ENCODE data around the gene SCGB1A1. TPM values are rescaled to one million over a fixed set of nuclear protein-coding genes. Genes with fewer than 3 reads are reported as not detected.

The SCGB1A1 gene
- total RNA-seq, 2 experiments from 2014 or later, result not detected

DNA sequence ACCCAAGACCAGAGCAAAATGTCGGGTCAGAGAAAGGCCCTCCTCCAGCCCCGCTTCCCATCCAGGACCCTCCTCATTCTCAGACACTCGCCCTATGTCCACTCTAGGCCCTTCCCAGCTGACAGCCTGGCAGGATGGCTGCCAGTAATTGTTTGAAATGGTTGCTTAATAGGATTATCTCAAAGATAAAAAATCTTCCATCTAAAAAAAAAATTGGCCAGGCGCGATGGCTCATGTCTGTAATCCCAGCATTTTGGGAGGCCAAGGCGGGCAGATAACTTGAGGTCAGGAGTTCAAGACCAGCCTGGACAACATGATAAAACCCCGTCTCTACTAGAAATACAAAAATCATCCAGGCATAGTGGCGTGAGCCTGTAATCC is 32.4 kb downstream of the SCGB1A1 start:
- Mint-ChIP-seq H3K4me3 (no peak overlapping the region), H3K27ac (no peak overlapping the region), H3K27me3 (peaks cover 11% of the 10 kb centered on the region), H3K36me3 (no peaks in the 10 kb centered on the region), H3K4me1 (peaks cover 5% of the 10 kb centered on the region), H3K9me3 (no peaks in the 10 kb centered on the region)
- no peak for ATAC-seq (ENCODE audit: low read depth)
- POLR2A ChIA-PET, result interaction anchor here (0.8 kb wide), 1 partner anchor 61 kb away, joined by 3 read pairs; no protein-coding TSS in a partner anchor
- no peak for DNase-seq

DNA sequence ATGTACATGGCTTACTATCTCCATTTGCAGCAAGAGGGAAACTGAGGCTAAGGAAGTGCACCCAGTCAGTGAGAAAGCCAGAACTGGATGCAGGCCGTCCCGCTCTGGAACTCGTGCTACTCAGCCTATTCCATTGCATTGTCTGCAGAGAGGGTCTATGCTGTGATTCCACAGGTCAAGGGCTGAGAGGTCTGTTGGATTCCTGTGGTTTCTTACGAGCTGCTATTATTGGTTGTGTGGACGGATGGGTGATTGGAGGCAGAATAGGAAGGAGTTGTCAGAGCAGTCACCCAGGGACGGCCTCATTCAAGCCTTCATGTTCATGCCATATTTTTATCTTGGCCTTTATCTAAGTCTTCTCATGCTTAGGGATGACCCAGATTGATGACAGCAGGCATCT is 33.4 kb downstream of the SCGB1A1 start:
- peaks cover 5% of the 10 kb centered on the region for H3K4me1 Mint-ChIP-seq
- H3K4me3 Mint-ChIP-seq, result no peak overlapping the region
- no peaks in the 10 kb centered on the region for H3K36me3 Mint-ChIP-seq
- POLR2A ChIA-PET, result interaction anchor here (0.7 kb wide), 2 partner anchors 53 to 84 kb away, joined by 5 to 6 read pairs; no protein-coding TSS in a partner anchor
- ATAC-seq (ENCODE audit: low read depth), result no peak
- no peak for DNase-seq
- no peak overlapping the region for H3K27ac Mint-ChIP-seq
- peaks cover 4% of the 10 kb centered on the region for H3K27me3 Mint-ChIP-seq
- no peaks in the 10 kb centered on the region for H3K9me3 Mint-ChIP-seq

DNA sequence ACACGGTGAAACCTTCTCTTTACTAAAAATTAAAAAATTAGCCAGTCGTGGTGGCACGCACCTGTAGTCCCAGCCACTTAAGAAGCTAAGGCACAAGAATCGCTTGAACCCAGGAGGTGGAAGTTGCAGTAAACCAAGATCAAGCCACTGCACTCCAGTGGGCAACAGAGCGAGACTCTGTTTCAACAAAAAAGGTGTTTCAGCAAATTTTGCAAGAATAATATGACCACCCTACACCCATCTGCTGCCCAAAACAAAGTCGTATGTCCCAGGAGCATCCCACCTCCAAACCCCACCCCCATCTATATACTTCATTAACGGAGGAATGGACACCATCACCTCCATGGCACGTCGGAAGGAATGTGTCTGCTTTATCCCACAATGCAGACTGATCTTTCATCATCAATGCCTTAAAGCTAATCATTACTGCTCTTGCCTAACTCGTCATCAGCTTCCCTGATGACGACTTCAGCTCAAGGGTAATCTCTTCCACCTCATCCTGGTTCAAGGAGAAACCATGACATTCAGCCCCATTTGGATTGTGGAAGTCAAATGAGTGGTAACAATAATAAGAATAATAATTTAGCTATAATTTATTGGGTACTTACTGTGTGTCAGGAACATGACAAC is 34.1 kb downstream of the SCGB1A1 start:
- no peak for DNase-seq
- ATAC-seq (ENCODE audit: low read depth), result no peak
- Mint-ChIP-seq H3K4me1 (peaks cover 5% of the 10 kb centered on the region), H3K4me3 (no peak overlapping the region), H3K9me3 (no peaks in the 10 kb centered on the region), H3K27me3 (no peaks in the 10 kb centered on the region), H3K36me3 (no peaks in the 10 kb centered on the region), H3K27ac (no peak overlapping the region)
- POLR2A ChIA-PET, result no interaction called here

DNA sequence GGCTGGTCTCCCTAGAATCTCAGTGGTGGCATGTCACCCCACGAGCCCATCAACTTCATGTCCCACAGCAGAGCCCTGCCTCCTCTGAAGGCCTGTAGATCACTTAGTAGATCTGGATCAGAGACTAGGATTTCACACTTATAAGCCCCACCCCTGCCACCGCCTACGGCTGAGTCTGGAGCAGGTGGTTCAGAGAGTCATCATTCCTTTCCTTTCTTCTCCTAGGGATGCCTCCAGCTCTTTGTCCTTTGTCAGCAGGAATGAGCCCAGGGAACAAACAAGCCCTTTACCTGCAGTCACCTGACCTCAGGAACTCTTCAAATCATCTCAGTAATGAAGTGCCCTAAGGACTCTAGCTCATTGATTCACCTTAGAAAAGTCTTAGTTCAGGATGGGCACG is 37.8 kb downstream of the SCGB1A1 start:
- POLR2A ChIA-PET, result no interaction called here
- Mint-ChIP-seq H3K36me3 (no peaks in the 10 kb centered on the region), H3K4me1 (no peaks in the 10 kb centered on the region), H3K27ac (no peak overlapping the region), H3K27me3 (no peaks in the 10 kb centered on the region), H3K9me3 (no peaks in the 10 kb centered on the region), H3K4me3 (no peak overlapping the region)
- no peak for ATAC-seq (ENCODE audit: low read depth)
- no peak for DNase-seq

DNA sequence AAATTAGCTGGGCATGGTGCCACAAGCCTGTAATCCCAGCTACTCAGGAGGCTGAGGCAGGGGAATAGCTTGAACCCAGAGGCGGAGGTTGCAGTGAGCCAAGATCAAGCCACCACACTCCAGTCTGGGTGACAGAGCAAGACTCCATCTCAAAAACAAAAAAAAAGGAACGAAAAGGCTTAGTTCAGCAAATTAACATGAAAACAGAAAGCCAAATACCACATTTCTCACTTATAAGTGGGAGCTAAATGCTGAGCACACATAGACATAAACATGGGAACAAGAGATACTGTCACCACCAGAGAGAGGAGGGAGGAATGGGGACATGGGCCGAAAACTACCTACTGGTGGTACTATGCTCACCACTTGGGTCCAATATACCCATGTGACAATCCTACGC is 38.6 kb downstream of the SCGB1A1 start:
- Mint-ChIP-seq H3K27me3 (no peaks in the 10 kb centered on the region), H3K36me3 (no peaks in the 10 kb centered on the region), H3K9me3 (no peaks in the 10 kb centered on the region), H3K4me3 (no peak overlapping the region), H3K27ac (no peak overlapping the region), H3K4me1 (no peaks in the 10 kb centered on the region)
- ATAC-seq (ENCODE audit: low read depth) (no peak), DNase-seq (no peak)
- POLR2A ChIA-PET, result no interaction called here

DNA sequence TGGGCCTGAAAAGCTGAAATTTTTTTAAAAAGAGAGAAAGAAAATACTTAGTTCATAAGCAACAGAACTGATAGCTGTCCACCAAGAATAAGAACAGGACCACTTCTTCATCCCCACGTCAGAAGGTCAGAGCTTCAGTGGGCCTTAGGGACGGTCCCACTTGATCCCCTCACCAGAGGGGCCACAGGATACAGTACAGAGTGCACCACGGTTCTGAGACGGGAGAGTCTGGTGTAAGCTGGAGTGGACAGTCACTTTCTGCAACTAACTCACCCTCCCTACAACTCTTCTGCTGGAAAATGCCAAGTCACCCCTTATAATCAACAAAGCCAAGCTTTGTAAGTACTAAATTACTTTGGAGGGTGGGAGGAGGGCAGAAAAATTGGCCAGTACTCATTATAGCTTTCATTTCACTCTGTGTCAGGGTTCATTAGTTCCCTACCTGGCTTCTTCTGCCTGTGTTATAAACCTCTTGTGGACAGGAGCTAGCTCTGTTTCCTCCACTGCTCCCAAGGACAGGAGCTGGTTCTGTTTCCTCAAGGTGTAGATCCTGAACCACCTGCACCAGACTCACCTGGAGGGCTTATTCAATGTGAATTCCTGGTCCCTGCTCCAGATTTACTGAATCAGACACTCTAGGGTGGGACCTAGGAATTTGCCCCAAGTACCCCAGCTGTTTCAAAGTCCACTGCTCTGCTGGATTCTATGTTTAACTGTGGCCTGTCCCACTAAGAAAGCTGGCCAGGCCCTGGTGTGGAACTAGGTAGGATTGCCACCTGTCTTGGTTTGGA is 39.6 kb downstream of the SCGB1A1 start:
- DNase-seq (no peak), ATAC-seq (ENCODE audit: low read depth) (no peak)
- Mint-ChIP-seq H3K9me3 (no peaks in the 10 kb centered on the region), H3K4me3 (no peak overlapping the region), H3K27ac (no peak overlapping the region), H3K36me3 (no peaks in the 10 kb centered on the region), H3K27me3 (peaks cover 2% of the 10 kb centered on the region), H3K4me1 (peaks cover 2% of the 10 kb centered on the region)
- POLR2A ChIA-PET, result no interaction called here

DNA sequence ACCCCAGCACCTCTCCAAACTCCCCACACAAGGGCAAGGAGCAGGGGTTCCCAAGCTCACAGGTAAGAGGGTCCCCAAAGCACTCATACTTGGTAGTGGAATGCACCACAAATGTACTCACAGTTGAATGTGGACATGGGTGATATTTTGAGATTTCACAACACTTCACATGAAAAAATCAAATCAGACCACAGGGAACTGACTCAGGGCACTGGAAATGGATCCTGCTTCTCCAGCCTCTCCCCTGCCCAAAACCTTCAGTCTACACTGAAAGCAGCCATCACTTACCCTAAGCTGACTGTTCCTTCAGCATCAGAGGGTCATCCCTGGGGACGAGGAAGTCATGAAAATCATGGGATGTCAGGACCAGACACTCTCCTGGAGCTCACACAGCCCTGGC is 40.2 kb downstream of the SCGB1A1 start:
- Mint-ChIP-seq H3K9me3 (no peaks in the 10 kb centered on the region), H3K36me3 (no peaks in the 10 kb centered on the region), H3K4me3 (no peak overlapping the region), H3K27ac (no peak overlapping the region), H3K27me3 (peaks cover 3% of the 10 kb centered on the region), H3K4me1 (peaks cover 2% of the 10 kb centered on the region)
- POLR2A ChIA-PET, result no interaction called here
- ATAC-seq (ENCODE audit: low read depth), result no peak
- DNase-seq, result no peak

DNA sequence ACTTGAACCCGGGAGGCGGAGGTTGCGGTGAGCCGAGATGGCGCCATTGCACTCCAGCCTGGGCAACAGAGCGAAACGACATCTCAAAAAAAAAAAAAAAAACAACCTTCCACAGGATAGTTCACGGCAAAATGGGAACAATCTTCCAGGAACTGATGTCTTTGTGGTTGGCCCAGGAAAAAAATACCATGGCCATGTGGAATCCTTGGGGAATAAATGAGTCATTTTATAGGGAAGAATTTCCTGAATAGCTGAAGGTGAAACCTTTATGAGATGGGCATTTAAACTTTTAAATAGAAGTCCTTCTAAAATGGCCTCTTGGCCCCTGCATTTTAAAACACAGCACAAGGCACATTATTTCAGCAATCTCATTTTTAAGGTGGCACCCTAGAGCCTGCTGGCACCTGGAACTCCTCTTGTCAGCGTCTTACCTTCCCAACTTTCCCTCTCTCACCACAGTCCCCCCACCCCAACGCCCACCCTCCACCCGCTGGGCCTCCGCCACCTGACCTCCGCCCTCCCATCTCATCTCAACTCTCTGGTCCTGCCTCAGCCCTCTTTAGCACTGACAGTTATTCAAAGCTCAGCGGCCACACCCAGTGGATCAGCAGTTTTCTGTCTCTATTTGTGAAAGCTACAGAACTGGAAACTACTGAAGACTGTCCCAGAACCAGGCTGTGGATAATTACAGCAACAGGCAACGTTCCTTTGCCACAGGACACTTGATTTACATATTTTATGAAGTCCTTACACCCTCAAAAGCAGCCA is 43.1 kb downstream of the SCGB1A1 start:
- no peaks in the 10 kb centered on the region for H3K36me3 Mint-ChIP-seq
- no peak overlapping the region for H3K27ac Mint-ChIP-seq
- DNase-seq, result no peak
- ATAC-seq (ENCODE audit: low read depth), result no peak
- H3K27me3 Mint-ChIP-seq, result peaks cover 3% of the 10 kb centered on the region
- POLR2A ChIA-PET, result no interaction called here
- no peaks in the 10 kb centered on the region for H3K9me3 Mint-ChIP-seq
- H3K4me3 Mint-ChIP-seq, result no peak overlapping the region
- peaks cover 2% of the 10 kb centered on the region for H3K4me1 Mint-ChIP-seq

DNA sequence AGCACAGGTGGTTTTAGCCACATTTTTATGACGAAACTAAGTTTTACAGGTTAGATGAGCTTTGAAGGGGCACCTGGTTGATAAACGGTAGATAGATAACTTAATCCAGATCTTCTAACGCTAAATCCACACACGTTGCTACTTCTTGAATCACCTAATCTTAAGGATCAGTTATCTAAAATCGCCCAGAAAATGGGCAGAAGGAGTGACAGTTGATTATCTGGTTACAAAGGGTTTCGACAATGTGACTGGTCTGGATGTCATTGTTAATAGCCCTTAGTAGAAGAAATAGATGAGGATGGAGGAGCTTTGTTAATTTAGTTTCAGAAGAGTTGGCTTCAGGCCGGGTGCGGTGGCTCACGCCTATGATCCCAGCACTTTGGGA is 43.7 kb downstream of the SCGB1A1 start:
- no peak overlapping the region for H3K4me3 Mint-ChIP-seq
- DNase-seq (no peak), ATAC-seq (ENCODE audit: low read depth) (no peak)
- H3K4me1 Mint-ChIP-seq, result peaks cover 2% of the 10 kb centered on the region
- no peaks in the 10 kb centered on the region for H3K36me3 Mint-ChIP-seq
- POLR2A ChIA-PET, result no interaction called here
- H3K27ac Mint-ChIP-seq, result no peak overlapping the region
- no peaks in the 10 kb centered on the region for H3K9me3 Mint-ChIP-seq
- peaks cover 3% of the 10 kb centered on the region for H3K27me3 Mint-ChIP-seq

DNA sequence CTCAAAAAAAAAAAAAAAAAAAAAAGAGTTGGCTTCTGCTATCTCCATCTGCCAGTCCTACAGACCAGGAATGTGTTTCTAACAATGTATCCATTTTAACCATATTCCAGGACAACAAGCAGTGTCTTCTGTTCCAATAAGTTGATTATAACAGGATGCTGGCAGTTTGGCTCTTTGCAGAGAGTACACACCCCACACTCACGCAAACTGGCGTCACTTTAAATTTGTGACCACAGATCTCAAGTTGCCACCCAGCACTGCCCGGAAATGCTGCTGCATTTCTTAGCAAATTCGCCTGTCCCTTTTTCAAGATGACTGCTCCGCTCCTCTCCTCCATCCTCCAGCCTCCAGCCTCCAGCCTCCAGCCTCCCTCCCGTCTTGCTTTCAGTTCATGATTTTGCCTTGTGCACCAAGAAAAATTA is 44.3 kb downstream of the SCGB1A1 start:
- Mint-ChIP-seq H3K4me3 (no peak overlapping the region), H3K27me3 (peaks cover 3% of the 10 kb centered on the region), H3K4me1 (peaks cover 2% of the 10 kb centered on the region), H3K9me3 (no peaks in the 10 kb centered on the region), H3K36me3 (no peaks in the 10 kb centered on the region), H3K27ac (no peak overlapping the region)
- no peak for ATAC-seq (ENCODE audit: low read depth)
- POLR2A ChIA-PET, result no interaction called here
- no peak for DNase-seq

DNA sequence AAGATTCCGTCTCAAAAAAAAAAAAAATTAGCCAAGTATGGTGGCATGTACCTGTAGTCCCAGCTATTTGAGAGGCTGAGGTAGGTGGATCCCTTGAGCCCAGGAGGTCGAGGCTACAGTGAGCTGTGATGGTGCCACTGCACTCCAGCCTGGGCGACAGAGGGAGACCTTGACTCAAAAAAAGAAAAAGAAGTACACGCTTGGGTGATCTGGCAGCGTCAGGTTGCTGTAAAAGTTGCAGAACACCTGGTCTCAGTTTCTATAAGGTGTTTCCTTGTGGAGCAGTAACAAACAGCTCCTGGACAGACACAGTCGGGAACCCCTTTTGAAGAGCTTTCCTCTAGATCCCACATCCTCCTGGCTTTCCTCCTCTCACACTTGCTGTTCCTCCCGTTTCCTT is 45.8 kb downstream of the SCGB1A1 start:
- POLR2A ChIA-PET, result no interaction called here
- DNase-seq (no peak), ATAC-seq (ENCODE audit: low read depth) (no peak)
- no peaks in the 10 kb centered on the region for H3K9me3 Mint-ChIP-seq
- H3K27ac Mint-ChIP-seq, result no peak overlapping the region
- H3K4me3 Mint-ChIP-seq, result no peak overlapping the region
- no peaks in the 10 kb centered on the region for H3K36me3 Mint-ChIP-seq
- peaks cover 3% of the 10 kb centered on the region for H3K27me3 Mint-ChIP-seq
- peaks cover 2% of the 10 kb centered on the region for H3K4me1 Mint-ChIP-seq

DNA sequence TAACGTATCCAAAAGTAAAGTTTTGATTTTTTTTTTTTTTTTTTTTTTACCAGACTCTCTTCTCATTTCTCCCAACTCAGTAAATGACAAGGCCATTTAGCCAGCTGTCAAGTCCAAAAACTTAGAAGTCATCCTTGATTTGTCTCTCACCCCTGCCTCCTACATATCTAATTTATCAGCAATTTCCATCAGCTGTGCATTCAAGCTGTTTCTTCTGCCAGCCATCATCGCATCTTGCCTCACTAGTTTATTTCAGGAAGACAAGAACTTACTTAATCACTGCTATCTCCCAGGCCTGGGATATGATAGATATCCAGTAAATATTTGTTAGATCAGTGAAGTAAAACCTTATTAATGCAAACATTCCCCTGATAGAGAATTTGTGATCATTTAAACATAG is 47.6 kb downstream of the SCGB1A1 start:
- ATAC-seq (ENCODE audit: low read depth), result no peak
- POLR2A ChIA-PET, result no interaction called here
- H3K27ac Mint-ChIP-seq, result no peak overlapping the region
- no peak for DNase-seq
- no peak overlapping the region for H3K4me3 Mint-ChIP-seq
- no peaks in the 10 kb centered on the region for H3K36me3 Mint-ChIP-seq
- H3K27me3 Mint-ChIP-seq, result peaks cover 3% of the 10 kb centered on the region
- H3K4me1 Mint-ChIP-seq, result peaks cover 2% of the 10 kb centered on the region
- H3K9me3 Mint-ChIP-seq, result no peaks in the 10 kb centered on the region

DNA sequence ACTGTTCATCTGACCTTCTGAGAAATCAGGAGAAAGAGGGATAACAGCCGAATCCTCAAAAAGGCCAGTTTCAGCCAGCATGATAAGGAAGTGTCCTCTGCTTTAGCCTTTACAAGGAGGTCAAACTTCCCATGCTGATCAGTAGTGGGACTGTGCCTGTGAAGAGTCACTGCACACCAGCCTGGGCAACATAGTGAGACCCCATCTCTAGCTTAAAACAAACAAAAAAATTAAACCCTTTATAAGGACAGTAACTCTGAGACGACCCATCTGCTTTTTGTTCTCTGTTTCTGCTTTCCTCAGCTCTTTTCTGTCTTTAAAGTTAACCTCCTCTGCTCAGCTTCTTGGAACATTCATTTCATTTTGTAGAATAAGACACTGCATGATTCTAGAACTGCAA is 49.7 kb downstream of the SCGB1A1 start:
- Mint-ChIP-seq H3K4me3 (no peak overlapping the region), H3K4me1 (peaks cover 7% of the 10 kb centered on the region), H3K27me3 (no peaks in the 10 kb centered on the region), H3K36me3 (no peaks in the 10 kb centered on the region), H3K9me3 (no peaks in the 10 kb centered on the region), H3K27ac (no peak overlapping the region)
- POLR2A ChIA-PET, result no interaction called here
- ATAC-seq (ENCODE audit: low read depth) (no peak), DNase-seq (no peak)

DNA sequence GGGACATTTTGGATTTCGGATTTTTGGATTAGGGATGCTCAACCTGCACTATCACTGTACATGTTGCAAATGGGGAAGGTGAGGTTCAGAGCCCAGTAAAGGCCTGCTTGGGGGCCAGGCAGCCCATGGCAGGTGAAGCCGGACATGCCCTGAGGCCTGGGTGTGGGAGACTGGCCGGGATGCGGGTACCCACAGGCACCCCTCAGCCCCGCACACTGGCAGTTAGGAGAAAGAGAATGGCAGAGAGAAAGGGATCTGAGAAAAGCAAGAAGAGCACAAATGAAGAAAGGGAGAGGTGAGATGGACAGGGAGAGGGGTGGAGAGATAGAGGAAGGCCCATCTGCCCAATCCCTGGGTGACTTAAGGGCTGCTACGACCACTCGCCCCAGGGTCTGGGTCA is 52.8 kb downstream of the SCGB1A1 start:
- no peaks in the 10 kb centered on the region for H3K27me3 Mint-ChIP-seq
- DNase-seq (no peak), ATAC-seq (ENCODE audit: low read depth) (no peak)
- no peaks in the 10 kb centered on the region for H3K9me3 Mint-ChIP-seq
- peaks cover 7% of the 10 kb centered on the region for H3K4me1 Mint-ChIP-seq
- no peak overlapping the region for H3K27ac Mint-ChIP-seq
- H3K36me3 Mint-ChIP-seq, result no peaks in the 10 kb centered on the region
- no peak overlapping the region for H3K4me3 Mint-ChIP-seq
- POLR2A ChIA-PET, result no interaction called here
